ENCODE results near the gene CLK3.

The CLK3 gene

GRCh38 chr15:74674161-74674560, 58.5 kb downstream of the CLK3 start:
- Histone ChIP-seq H3K4me2 (ENCODE audit: low read depth, low read length) (no peak overlapping the region), H3F3A (ENCODE audit: insufficient read depth, low read length) (no peaks in the 10 kb centered on the region), H4K20me1 (ENCODE audit: insufficient read depth, low read length) (no peaks in the 10 kb centered on the region), H3K9ac (ENCODE audit: low read length) (no peak overlapping the region), H3K9me3 (replicated peaks; ENCODE audit: insufficient read depth, low read length) (no peaks in the 10 kb centered on the region), H3K9me2 (replicated peaks; ENCODE audit: insufficient read depth, low read length) (no peaks in the 10 kb centered on the region), H2AFZ (ENCODE audit: low read length) (no peak overlapping the region), H3K27ac (ENCODE audit: low read length) (no peak overlapping the region), H3K36me3 (replicated peaks; ENCODE audit: insufficient read depth, low read length) (no peaks in the 10 kb centered on the region), H3K79me2 (ENCODE audit: low read length) (peaks cover 13% of the 10 kb centered on the region), H3K4me1 (ENCODE audit: low read length) (no peaks in the 10 kb centered on the region), H3K27me3 (replicated peaks; ENCODE audit: insufficient read depth, low read length) (no peaks in the 10 kb centered on the region), H3K4me3 (ENCODE audit: low read length) (no peak overlapping the region)
- TF ChIP-seq, protein P1, sequence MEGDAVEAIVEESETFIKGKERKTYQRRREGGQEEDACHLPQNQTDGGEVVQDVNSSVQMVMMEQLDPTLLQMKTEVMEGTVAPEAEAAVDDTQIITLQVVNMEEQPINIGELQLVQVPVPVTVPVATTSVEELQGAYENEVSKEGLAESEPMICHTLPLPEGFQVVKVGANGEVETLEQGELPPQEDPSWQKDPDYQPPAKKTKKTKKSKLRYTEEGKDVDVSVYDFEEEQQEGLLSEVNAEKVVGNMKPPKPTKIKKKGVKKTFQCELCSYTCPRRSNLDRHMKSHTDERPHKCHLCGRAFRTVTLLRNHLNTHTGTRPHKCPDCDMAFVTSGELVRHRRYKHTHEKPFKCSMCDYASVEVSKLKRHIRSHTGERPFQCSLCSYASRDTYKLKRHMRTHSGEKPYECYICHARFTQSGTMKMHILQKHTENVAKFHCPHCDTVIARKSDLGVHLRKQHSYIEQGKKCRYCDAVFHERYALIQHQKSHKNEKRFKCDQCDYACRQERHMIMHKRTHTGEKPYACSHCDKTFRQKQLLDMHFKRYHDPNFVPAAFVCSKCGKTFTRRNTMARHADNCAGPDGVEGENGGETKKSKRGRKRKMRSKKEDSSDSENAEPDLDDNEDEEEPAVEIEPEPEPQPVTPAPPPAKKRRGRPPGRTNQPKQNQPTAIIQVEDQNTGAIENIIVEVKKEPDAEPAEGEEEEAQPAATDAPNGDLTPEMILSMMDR (IDR thresholded peaks at IDR 0.05; ENCODE audit: low read length) = no peak
- no peak for TF ChIP-seq EZH2phosphoT487 (IDR thresholded peaks at IDR 0.05; ENCODE audit: low read length)
- TF ChIP-seq EZH2 (optimal IDR thresholded peaks at IDR 0.05; ENCODE audit: low read depth, low read length) = no peak
- DNase-seq = no peak

- H4K20me1 ChIP-seq (ENCODE audit: insufficient read depth, low read length) = no peaks in the 10 kb centered on the region
- no peak overlapping the region for H2AFZ ChIP-seq (ENCODE audit: low read length)
- H3F3A ChIP-seq (ENCODE audit: insufficient read depth, low read length) = no peaks in the 10 kb centered on the region
- no peak overlapping the region for H3K4me3 ChIP-seq (ENCODE audit: low read length)
- TF ChIP-seq EZH2 (optimal IDR thresholded peaks at IDR 0.05; ENCODE audit: low read depth, low read length) (no peak), EZH2phosphoT487 (IDR thresholded peaks at IDR 0.05; ENCODE audit: low read length) (no peak)
- TF ChIP-seq, protein P1 (IDR thresholded peaks at IDR 0.05; ENCODE audit: low read length) = no peak
- H3K4me2 ChIP-seq (ENCODE audit: low read depth, low read length) = no peak overlapping the region
- H3K27me3 ChIP-seq (replicated peaks; ENCODE audit: insufficient read depth, low read length) = no peaks in the 10 kb centered on the region
- H3K4me1 ChIP-seq (ENCODE audit: low read length) = no peaks in the 10 kb centered on the region
- H3K36me3 ChIP-seq (replicated peaks; ENCODE audit: insufficient read depth, low read length) = no peaks in the 10 kb centered on the region
- H3K9me3 ChIP-seq (replicated peaks; ENCODE audit: insufficient read depth, low read length) = no peaks in the 10 kb centered on the region
- no peaks in the 10 kb centered on the region for H3K9me2 ChIP-seq (replicated peaks; ENCODE audit: insufficient read depth, low read length)
- peaks cover 19% of the 10 kb centered on the region for H3K79me2 ChIP-seq (ENCODE audit: low read length)
- no peak overlapping the region for H3K9ac ChIP-seq (ENCODE audit: low read length)
- H3K27ac ChIP-seq (ENCODE audit: low read length) = no peak overlapping the region
- DNase-seq = no peak
Measured at GRCh38 chr15:74676801-74677200, 61.2 kb downstream of the CLK3 start.
